Esophagus muscularis mucosa (tissue), 3 donors: ENCODE results near the gene FRK.

ENCODE experiments used
- CTCF ChIP-seq, 3 experiments: fragments of 200-600 bp in 2 of 3; fragments of 450-650 bp in 1 of 3; sonication (generic) in 2 of 3; IDR thresholded peaks; one replicate each; pipeline ENCODE4 v1.5.1; 2017 to 2019; ENCODE audit warnings: antibody characterized with exemption in 3 of 3, mild to moderate bottlenecking in 2 of 3, moderate library complexity in 1 of 3
- EP300 ChIP-seq: sonication (generic); formaldehyde crosslinking; IDR thresholded peaks from one replicate; pipeline ENCODE4 v1.6.1; 2017; ENCODE audit warnings: antibody characterized with exemption

DNA sequence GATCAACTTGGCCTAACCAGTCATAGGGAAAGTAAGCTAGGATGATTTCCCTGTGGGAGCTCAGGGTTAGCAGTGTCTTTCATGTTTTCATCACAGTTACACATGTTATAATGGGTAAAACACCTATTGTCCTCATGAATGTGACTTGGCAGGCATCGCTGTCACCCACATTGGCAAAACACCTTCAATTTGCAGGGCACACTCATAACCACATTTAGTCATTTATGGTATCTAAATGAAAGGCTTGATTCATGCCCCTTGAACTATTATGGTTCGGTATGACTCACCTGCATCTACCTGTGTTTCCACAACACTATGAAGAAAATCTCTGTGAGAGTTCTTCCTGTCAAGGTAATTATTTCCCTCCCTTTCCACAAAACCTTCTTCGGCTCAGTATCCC lies 49.2 kb downstream of the FRK start:
- TF ChIP-seq CTCF (IDR thresholded peaks at IDR 0.05) (no peak), EP300 (no peak)
